DOHH2 (cell line): ENCODE data around the gene CITED2.

Source experiments
- CTCF ChIP-seq: fragments of 200-600 bp; sonication (generic); IDR thresholded peaks from one replicate; pipeline ENCODE4 v1.5.1; 2014; ENCODE audit warnings: antibody characterized with exemption, mild to moderate bottlenecking, low read depth, low read length; ENCODE audit not compliant: poor library complexity, severe bottlenecking
- EZH2phosphoT487 ChIP-seq: fragments of 200-600 bp; sonication (generic); IDR thresholded peaks from 2 replicates; pipeline ENCODE4 v1.6.1; 2017; ENCODE audit warnings: borderline replicate concordance, mild to moderate bottlenecking, antibody characterized with exemption, low read length, moderate library complexity, mixed read lengths

- no peak for TF ChIP-seq CTCF
- no peak for TF ChIP-seq EZH2phosphoT487
These were observed 16.0 kb upstream of the CITED2 start for GRCh38 chr6:139390447-139390846.
